H1 (cell line): ENCODE results near the gene SLC23A3. TPM values are rescaled to one million over a fixed set of nuclear protein-coding genes. Genes with fewer than 3 reads are reported as not detected.

Experiments
- CTCF ChIA-PET: fragments of 300-600 bp; sonication (Branson Sonifier 250); formaldehyde crosslinking; loops from one replicate; lab custom pipeline; 2021; ENCODE audit not compliant: partially characterized antibody; lab: Charles Lee
- POLR2A ChIA-PET: fragments of 300-600 bp; sonication (Branson Sonifier 250); formaldehyde crosslinking; loops from one replicate; lab custom pipeline; 2021; ENCODE audit warnings: inconsistent platforms; ENCODE audit not compliant: partially characterized antibody; lab: Charles Lee
- DNase-seq, 2 experiments: peaks; one replicate each; pipeline versions ENCODE4 v3.0.0 to v3.0.0-alpha.2; 2010 to 2022; ENCODE audit warnings: low spot score in 2 of 2, low read depth in 1 of 2, mixed read lengths in 1 of 2
- FAIRE-seq: peaks from 2 replicates; lab custom pipeline; 2011; peaks lifted over from hg19 to GRCh38; lab: Jason Lieb, UNC
- H2AFZ ChIP-seq: 2 replicates; pipeline ENCODE4 v1.8.1; 2012; ENCODE audit warnings: low read length, inconsistent platforms
- H2AK5ac ChIP-seq: 2 replicates; pipeline ENCODE4 v1.6.1; 2013; ENCODE audit warnings: low read depth, low read length
- H2BK120ac ChIP-seq: replicated peaks from 2 replicates; pipeline ENCODE3; 2013; ENCODE audit warnings: low read depth, low read length, inconsistent platforms
- H2BK12ac ChIP-seq: 2 replicates; pipeline ENCODE4 v1.6.1; 2013; ENCODE audit warnings: low read depth, low read length
- H2BK15ac ChIP-seq: 2 replicates; pipeline ENCODE4 v1.6.1; 2013; ENCODE audit warnings: low read length
- H2BK20ac ChIP-seq: 2 replicates; pipeline ENCODE4 v1.6.1; 2013; ENCODE audit warnings: low read length
- H2BK5ac ChIP-seq: 2 replicates; pipeline ENCODE4 v1.6.1; 2013; ENCODE audit warnings: low read depth, low read length
- H3K14ac ChIP-seq: 2 replicates; pipeline ENCODE4 v1.6.1; 2013; ENCODE audit warnings: inconsistent platforms; ENCODE audit not compliant: insufficient read length
- H3K18ac ChIP-seq: 2 replicates; pipeline ENCODE4 v1.6.1; 2013; ENCODE audit warnings: low read length; ENCODE audit errors: extremely low read depth
- H3K23ac ChIP-seq: 2 replicates; pipeline ENCODE4 v1.6.1; 2013; ENCODE audit warnings: inconsistent platforms; ENCODE audit not compliant: insufficient read length
- H3K23me2 ChIP-seq: 2 replicates; pipeline ENCODE4 v1.6.1; 2013; ENCODE audit warnings: low read depth, low read length
- H3K27ac ChIP-seq: 2 replicates; pipeline ENCODE4 v1.6.1; 2011; ENCODE audit warnings: low read depth, low read length, inconsistent platforms
- H3K27me3 ChIP-seq, 4 experiments: replicated peaks in 1 of 4; 1 replicate in 1 of 4; 2 replicates in 3 of 4; pipeline versions ENCODE4 v1.6.1 to v1.8.1; 2011 to 2013; ENCODE audit warnings: low read length in 3 of 4, mild to moderate bottlenecking in 3 of 4, inconsistent platforms in 2 of 4, mixed read lengths in 2 of 4, moderate library complexity in 1 of 4; ENCODE audit not compliant: control insufficient read depth in 3 of 4, insufficient read depth in 3 of 4; ENCODE audit errors: extremely low read depth in 1 of 4
- H3K36me3 ChIP-seq, 4 experiments: 2 replicates each; pipeline versions ENCODE4 v1.6.1 to v1.8.1; 2011 to 2013; ENCODE audit warnings: mild to moderate bottlenecking in 4 of 4, low read length in 3 of 4, moderate library complexity in 2 of 4, control low read depth in 1 of 4, inconsistent platforms in 1 of 4; ENCODE audit not compliant: insufficient read depth in 4 of 4, control insufficient read depth in 2 of 4
- H3K4ac ChIP-seq: replicated peaks from 2 replicates; pipeline ENCODE3; 2013; ENCODE audit warnings: low read length, low read depth, mixed read lengths, inconsistent platforms; ENCODE audit not compliant: insufficient read length
- H3K4me1 ChIP-seq, 4 experiments: replicated peaks in 1 of 4; 1 replicate in 1 of 4; 2 replicates in 3 of 4; pipeline versions ENCODE4 v1.6.1 to v1.8.1; 2011 to 2013; ENCODE audit warnings: low read length in 3 of 4, inconsistent platforms in 2 of 4, mixed read lengths in 1 of 4; ENCODE audit not compliant: insufficient read depth in 4 of 4, control insufficient read depth in 3 of 4
- H3K4me2 ChIP-seq, 2 experiments: 2 replicates each; pipeline versions ENCODE4 v1.6.1 to v1.8.1; 2011 to 2013; ENCODE audit warnings: low read depth in 2 of 2, low read length in 2 of 2, control low read depth in 1 of 2, inconsistent platforms in 1 of 2, mild to moderate bottlenecking in 1 of 2; ENCODE audit not compliant: insufficient read depth in 1 of 2
- H3K4me3 ChIP-seq, 4 experiments: fragments of 200-600, 300-600 bp in 1 of 4; sonication (generic), shearing (Covaris generic), sonication (Bioruptor Twin) in 1 of 4; 2 replicates each; pipeline versions ENCODE4 v1.5.1 to v1.8.1; 2011 to 2016; ENCODE audit warnings: low read length in 4 of 4, low read depth in 3 of 4, control low read depth in 2 of 4, inconsistent platforms in 2 of 4, mild to moderate bottlenecking in 2 of 4, mixed read lengths in 1 of 4, moderate library complexity in 1 of 4; ENCODE audit not compliant: insufficient read depth in 2 of 4; ENCODE audit errors: extremely low read depth in 1 of 4
- H3K56ac ChIP-seq: replicated peaks from 2 replicates; pipeline ENCODE3; 2013; ENCODE audit warnings: low read depth, mild to moderate bottlenecking, mixed read lengths, low read length, inconsistent platforms; ENCODE audit not compliant: insufficient read length
- H3K79me1 ChIP-seq: 2 replicates; pipeline ENCODE4 v1.6.1; 2013; ENCODE audit warnings: low read depth, low read length, control low read depth
- H3K79me2 ChIP-seq, 2 experiments: 2 replicates each; pipeline versions ENCODE4 v1.6.1 to v1.8.1; 2012 to 2013; ENCODE audit warnings: low read length in 2 of 2, mild to moderate bottlenecking in 2 of 2, inconsistent platforms in 1 of 2; ENCODE audit not compliant: insufficient read depth in 2 of 2, control insufficient read depth in 1 of 2
- H3K9ac ChIP-seq, 4 experiments: replicated peaks in 1 of 4; 1 replicate in 1 of 4; 2 replicates in 3 of 4; pipeline versions ENCODE4 v1.6.1 to v1.8.1; 2011 to 2013; ENCODE audit warnings: low read depth in 3 of 4, low read length in 3 of 4, control low read depth in 2 of 4, mild to moderate bottlenecking in 2 of 4, moderate library complexity in 2 of 4, inconsistent platforms in 1 of 4; ENCODE audit errors: extremely low read depth in 1 of 4
- H3K9me3 ChIP-seq, 2 experiments: 2 replicates each; pipeline versions ENCODE4 v1.6.1 to v1.8.1; 2012 to 2013; ENCODE audit warnings: mild to moderate bottlenecking in 2 of 2, moderate library complexity in 2 of 2, control low read depth in 1 of 2, inconsistent platforms in 1 of 2, low read depth in 1 of 2, low read length in 1 of 2, mixed read lengths in 1 of 2; ENCODE audit not compliant: insufficient read depth in 2 of 2
- H4K20me1 ChIP-seq, 2 experiments: replicated peaks in 1 of 2; 2 replicates each; pipeline versions ENCODE3 to v1.8.1; 2011 to 2013; ENCODE audit warnings: inconsistent platforms in 2 of 2, low read length in 2 of 2, mild to moderate bottlenecking in 1 of 2; ENCODE audit not compliant: insufficient read depth in 2 of 2, control insufficient read depth in 1 of 2
- H4K5ac ChIP-seq: 2 replicates; pipeline ENCODE4 v1.6.1; 2013; ENCODE audit warnings: low read length, low read depth, mixed read lengths, inconsistent platforms; ENCODE audit not compliant: insufficient read length
- H4K8ac ChIP-seq: 2 replicates; pipeline ENCODE4 v1.8.0; 2013; ENCODE audit warnings: mild to moderate bottlenecking, moderate library complexity, low read length, inconsistent platforms; ENCODE audit not compliant: insufficient read depth; ENCODE audit errors: extremely low read depth
- H4K91ac ChIP-seq: replicated peaks from 2 replicates; pipeline ENCODE3; 2013; ENCODE audit warnings: low read length, mixed read lengths, inconsistent platforms; ENCODE audit not compliant: insufficient read length
- ATF3 ChIP-seq: IDR thresholded peaks from 2 replicates; pipeline ENCODE4 v1.6.1; 2011; ENCODE audit warnings: low read depth, mild to moderate bottlenecking, low read length; ENCODE audit not compliant: insufficient read depth
- CBX5 ChIP-seq: fragments of 300-800, 300-1000 bp; sonication (generic); IDR thresholded peaks from 2 replicates; pipeline ENCODE4 v1.7.1; 2016; ENCODE audit warnings: antibody characterized with exemption, low read length, low read depth
- EP300 ChIP-seq, 2 experiments: IDR thresholded peaks; 1 replicate in 1 of 2; 2 replicates in 1 of 2; pipeline ENCODE4 v1.6.1; 2011 to 2012; ENCODE audit warnings: low read depth in 2 of 2, low read length in 2 of 2, mild to moderate bottlenecking in 2 of 2, borderline replicate concordance in 1 of 2, inconsistent platforms in 1 of 2, moderate library complexity in 1 of 2
- GTF2F1 ChIP-seq: IDR thresholded peaks from 2 replicates; pipeline ENCODE4 v1.6.1; 2012; ENCODE audit warnings: low read depth, low read length, improper control_type of control experiment, borderline replicate concordance
- JUN ChIP-seq: IDR thresholded peaks from 2 replicates; pipeline ENCODE4 v1.6.1; 2011; ENCODE audit warnings: low read depth, mild to moderate bottlenecking, improper control_type of control experiment, low read length
- POLR2A ChIP-seq, 2 experiments: IDR thresholded peaks; 1 replicate in 1 of 2; 2 replicates in 1 of 2; pipeline ENCODE4 v1.6.1; 2011; ENCODE audit warnings: low read depth in 2 of 2, low read length in 2 of 2, mild to moderate bottlenecking in 2 of 2; ENCODE audit errors: control extremely low read depth in 1 of 2
- RFX5 ChIP-seq: IDR thresholded peaks from 2 replicates; pipeline ENCODE4 v1.6.1; 2011; ENCODE audit warnings: low read depth, low read length, improper control_type of control experiment, borderline replicate concordance
- SP1 ChIP-seq: IDR thresholded peaks from 2 replicates; pipeline ENCODE4 v1.6.1; 2011; ENCODE audit warnings: low read depth, low read length
- SRF ChIP-seq: IDR thresholded peaks from 2 replicates; pipeline ENCODE4 v1.6.1; 2011; ENCODE audit warnings: mild to moderate bottlenecking, low read depth, low read length, moderate library complexity
- TBP ChIP-seq: IDR thresholded peaks from 2 replicates; pipeline ENCODE4 v1.6.1; 2011; ENCODE audit warnings: low read depth, low read length, improper control_type of control experiment
- WGBS, 2 experiments: shearing (Covaris generic) in 1 of 2; methylation state at CpG; one replicate each; pipeline versions ENCODE4 v1.1.6 to v1.1.7; 2013 to 2015; ENCODE audit warnings: low lambda C conversion rate in 2 of 2, mixed read lengths in 2 of 2, inconsistent platforms in 1 of 2, low coverage in 1 of 2, missing lambda C conversion rate in 1 of 2; ENCODE audit not compliant: insufficient replicate concordance in 2 of 2, insufficient coverage in 1 of 2, insufficient read length in 1 of 2; ENCODE audit errors: extremely low coverage in 1 of 2, missing lambda C conversion rate in 1 of 2; 5-methylcytosine and 5-hydroxymethylcytosine counted together
- polyA plus RNA-seq, 7 experiments: library from polyadenylated mRNA; depleted of rRNA in 3 of 7; stranded (reverse) in 5 of 7; unstranded in 2 of 7; fragments of >200 nt in 5 of 7; fragments of 200-250 nt in 2 of 7; gene quantifications; 1 replicate in 5 of 7; 2 replicates in 1 of 7; 4 replicates in 1 of 7; pipeline versions ENCODE4 v1.2.1 to v1.2.3, GENCODE V29; 2011 to 2013; ENCODE audit warnings: missing spikeins in 2 of 7, mixed read lengths in 2 of 7
- total RNA-seq: library from RNA; stranded (reverse); fragmentation: NEBNext Ultra II Directional; extraction: Animal tissue kit (Norgen Biotek cat#: 25700); gene quantifications from 2 replicates; pipeline ENCODE4 v1.2.1, GENCODE V29; 2021

Gene SLC23A3
- total and polyA plus RNA-seq, 2 of the 8 experiments (the other 6 are each of a cell fraction or from before 2014, with no cell fraction given) = 0.35 to 0.84 TPM

- DNase-seq (no peak), FAIRE-seq (no peak)
- no peaks in the 10 kb centered on the region for H3K27me3 ChIP-seq
- no peak overlapping the region for H2BK5ac ChIP-seq
- H2BK20ac ChIP-seq = no peak overlapping the region
- H3K4ac ChIP-seq = no peak overlapping the region
- H3K27ac ChIP-seq = no peak overlapping the region
- no peak overlapping the region for H4K5ac ChIP-seq
- CTCF ChIA-PET = interaction anchor here (1.2 to 3.5 kb wide), 4 partner anchors 17 to 174 kb away, joined by 3 to 9 read pairs (median 6); no protein-coding TSS in a partner anchor
- no peak overlapping the region for H4K91ac ChIP-seq
- H2BK120ac ChIP-seq = no peak overlapping the region
- no peak overlapping the region for H3K4me2 ChIP-seq
- no peaks in the 10 kb centered on the region for H3K79me1 ChIP-seq
- H3K79me2 ChIP-seq = no peaks in the 10 kb centered on the region
- no peaks in the 10 kb centered on the region for H3K4me1 ChIP-seq
- H3K56ac ChIP-seq = no peak overlapping the region
- no peak overlapping the region for H3K18ac ChIP-seq
- no peak overlapping the region for H4K8ac ChIP-seq
- no peak overlapping the region for H2BK12ac ChIP-seq
- POLR2A ChIA-PET = interaction anchor here (1.1 to 1.3 kb wide), 4 partner anchors 17 to 50 kb away, joined by 3 to 4 read pairs (median 3); partner anchors contain the start of genes ANKZF1 and ATG9A
- H3K23me2 ChIP-seq = no peaks in the 10 kb centered on the region
- no peak for TF ChIP-seq GTF2F1
- TF ChIP-seq RFX5 = no peak
- no peak for TF ChIP-seq JUN
- TF ChIP-seq POLR2A (IDR thresholded peaks at IDR 0.05; ENCODE audit: control extremely low read depth in 1 of 2, low read depth in 2 of 2, low read length in 2 of 2) = no peak
- no peak for TF ChIP-seq SP1
- no peak for TF ChIP-seq CBX5
- no peak for TF ChIP-seq ATF3
- TF ChIP-seq SRF = no peak
- TF ChIP-seq TBP = no peak
- no peak for TF ChIP-seq EP300 (IDR thresholded peaks at IDR 0.05; ENCODE audit: borderline replicate concordance in 1 of 2, low read depth in 2 of 2, low read length in 2 of 2)
- H3K9me3 ChIP-seq = no peaks in the 10 kb centered on the region; a peak in 1 of 4 replicates
- no peak overlapping the region for H3K23ac ChIP-seq
- peak overlapping the region; percentile 46; the same call in 1 of the 2 replicates for H2AFZ ChIP-seq
- no peaks in the 10 kb centered on the region for H3K36me3 ChIP-seq
- H3K4me3 ChIP-seq = no peak overlapping the region; a peak in 1 of 8 replicates
- 90% methylated on average over 12 of the region's 12 CpGs; no CpG with 5 or more reads in 1 of the 2 experiments for WGBS, 2 experiments
- no peak overlapping the region for H3K9ac ChIP-seq
- H2AK5ac ChIP-seq = no peak overlapping the region
- no peak overlapping the region for H3K14ac ChIP-seq
- no peak overlapping the region for H2BK15ac ChIP-seq
- H4K20me1 ChIP-seq = no peaks in the 10 kb centered on the region
These were observed 29.8 kb upstream of the SLC23A3 start for GRCh38 chr2:219199470-219200211.
